C4-2B (cell line): ENCODE results near the gene ZBTB7B.

Experiments used
- H3K27ac ChIP-seq: fragments of 450-650 bp; 2 replicates; pipeline ENCODE4 v1.5.1; 2017
- ZFX ChIP-seq: fragments of 450-650 bp; IDR thresholded peaks from 2 replicates; pipeline ENCODE4 v1.6.1; 2017
- TF ChIP-seq, protein P1 (sequence below): fragments of 450-650 bp; conservative IDR thresholded peaks from 2 replicates; pipeline ENCODE4 v1.5.1; 2017; ENCODE audit warnings: mild to moderate bottlenecking

Gene ZBTB7B

DNA sequence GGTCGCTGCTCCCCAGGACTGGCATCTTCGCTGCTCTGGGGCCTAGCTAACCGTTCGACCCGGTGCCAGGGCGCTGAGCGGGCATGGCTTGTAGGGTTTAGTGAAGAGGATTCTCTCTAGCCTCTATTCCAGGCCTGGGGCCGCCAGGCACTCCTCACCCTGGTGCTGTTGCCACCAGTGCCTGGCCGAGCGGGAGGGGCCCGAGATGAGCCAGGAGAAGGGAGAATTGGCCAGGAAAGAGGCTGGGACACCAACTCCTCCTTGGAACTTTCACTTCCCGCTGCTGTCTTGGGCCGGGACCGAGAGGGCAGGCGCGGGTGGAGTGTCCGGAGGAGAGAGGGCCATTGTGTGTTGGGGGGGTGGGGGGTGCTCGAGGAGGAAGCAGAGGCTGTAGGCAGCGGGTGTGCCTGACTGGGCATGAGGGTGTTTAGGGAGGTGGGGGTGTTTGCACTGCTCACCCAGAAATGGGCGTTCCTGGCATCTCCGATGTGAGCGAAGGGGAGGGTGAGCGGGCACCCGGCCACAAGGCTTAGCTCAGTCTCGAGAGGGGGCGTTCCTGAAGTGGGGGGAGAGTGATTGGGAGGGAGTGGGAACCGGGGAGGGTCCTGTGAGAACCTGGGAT, 49.3 kb downstream of the ZBTB7B start:
- TF ChIP-seq, protein P1, sequence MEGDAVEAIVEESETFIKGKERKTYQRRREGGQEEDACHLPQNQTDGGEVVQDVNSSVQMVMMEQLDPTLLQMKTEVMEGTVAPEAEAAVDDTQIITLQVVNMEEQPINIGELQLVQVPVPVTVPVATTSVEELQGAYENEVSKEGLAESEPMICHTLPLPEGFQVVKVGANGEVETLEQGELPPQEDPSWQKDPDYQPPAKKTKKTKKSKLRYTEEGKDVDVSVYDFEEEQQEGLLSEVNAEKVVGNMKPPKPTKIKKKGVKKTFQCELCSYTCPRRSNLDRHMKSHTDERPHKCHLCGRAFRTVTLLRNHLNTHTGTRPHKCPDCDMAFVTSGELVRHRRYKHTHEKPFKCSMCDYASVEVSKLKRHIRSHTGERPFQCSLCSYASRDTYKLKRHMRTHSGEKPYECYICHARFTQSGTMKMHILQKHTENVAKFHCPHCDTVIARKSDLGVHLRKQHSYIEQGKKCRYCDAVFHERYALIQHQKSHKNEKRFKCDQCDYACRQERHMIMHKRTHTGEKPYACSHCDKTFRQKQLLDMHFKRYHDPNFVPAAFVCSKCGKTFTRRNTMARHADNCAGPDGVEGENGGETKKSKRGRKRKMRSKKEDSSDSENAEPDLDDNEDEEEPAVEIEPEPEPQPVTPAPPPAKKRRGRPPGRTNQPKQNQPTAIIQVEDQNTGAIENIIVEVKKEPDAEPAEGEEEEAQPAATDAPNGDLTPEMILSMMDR: no peak
- TF ChIP-seq ZFX: 0 out of 2 replicates have a peak, but pooled peaks have one; percentile 51
- peak overlapping the region; percentile 94 for H3K27ac ChIP-seq

DNA sequence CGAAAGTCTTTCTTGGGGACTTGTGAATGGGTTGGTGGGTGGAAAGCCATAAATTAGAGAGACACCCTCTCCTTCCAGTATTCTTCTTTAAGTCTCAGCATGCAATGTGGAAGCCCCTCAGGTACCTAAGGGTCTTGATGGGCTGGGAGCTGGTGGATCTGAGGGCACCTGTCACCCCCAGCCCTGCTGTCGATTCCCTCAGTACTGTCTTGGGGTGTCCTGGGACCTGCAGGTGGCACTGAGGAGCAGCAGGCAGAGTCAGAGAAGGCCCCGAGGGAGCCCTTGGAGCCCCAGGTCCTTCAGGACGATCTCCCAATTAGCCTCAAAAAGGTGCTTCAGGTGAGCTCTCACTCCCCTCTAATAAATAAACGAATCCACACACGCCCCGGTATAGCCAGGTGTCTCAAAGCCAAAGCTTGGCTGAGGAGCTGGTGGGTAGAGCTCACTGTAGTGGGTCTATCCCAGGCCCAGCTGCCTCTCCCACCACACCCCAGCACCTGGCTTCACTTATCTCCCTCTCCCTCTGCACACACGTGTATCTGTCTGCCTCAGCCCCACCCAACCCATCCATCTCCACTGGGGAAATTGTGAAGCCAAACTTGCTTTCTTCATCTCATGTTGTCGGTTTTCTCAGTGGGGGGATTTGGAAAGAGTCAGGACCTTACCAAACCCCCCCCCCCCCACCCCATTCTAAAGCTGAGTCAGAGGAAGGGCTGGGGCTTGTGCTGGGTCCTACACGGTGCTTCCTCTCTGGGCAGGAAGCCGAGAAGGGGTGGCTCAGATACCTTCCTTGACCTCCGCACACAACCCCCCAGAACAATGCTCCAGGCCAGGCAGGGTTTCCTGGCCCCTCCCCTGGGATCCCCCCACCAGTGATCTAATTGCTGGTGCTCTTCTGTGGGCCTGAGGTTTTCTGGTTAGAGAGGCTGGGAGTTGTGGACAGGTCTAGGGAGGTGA, 50.1 kb downstream of the ZBTB7B start:
- peak overlapping the region; percentile 94 for H3K27ac ChIP-seq
- no peak for TF ChIP-seq ZFX
- TF ChIP-seq, protein P1: peak; percentile 37

DNA sequence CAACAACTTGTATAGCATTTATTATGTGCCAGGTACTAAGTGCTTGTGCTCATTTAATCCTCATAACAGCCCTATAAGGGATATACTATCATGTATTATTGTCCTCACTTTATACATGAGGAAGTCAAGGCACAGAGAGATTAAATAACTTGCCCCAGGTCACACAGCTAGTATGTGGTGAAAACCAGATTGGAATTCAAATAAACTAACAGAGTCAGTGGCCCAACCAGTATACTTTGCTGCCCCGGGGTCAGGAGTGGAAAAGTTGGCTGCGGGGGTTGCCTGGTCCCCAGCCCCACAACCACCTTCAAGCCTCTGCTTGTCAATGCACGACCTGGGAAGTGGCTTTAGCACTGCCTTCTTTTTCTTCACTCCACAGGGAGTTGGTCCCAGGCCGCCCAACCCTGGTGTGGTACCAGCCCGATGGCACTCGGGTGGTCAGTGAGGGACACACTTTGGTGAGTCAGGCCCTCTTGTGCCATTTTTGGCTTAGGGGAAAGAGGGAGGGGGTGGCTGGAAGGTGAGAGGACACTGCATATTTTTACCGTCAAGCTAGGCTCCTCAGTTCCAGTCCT, 51.0 kb downstream of the ZBTB7B start:
- TF ChIP-seq ZFX: no peak
- TF ChIP-seq, protein P1: no peak
- H3K27ac ChIP-seq: no peak overlapping the region

DNA sequence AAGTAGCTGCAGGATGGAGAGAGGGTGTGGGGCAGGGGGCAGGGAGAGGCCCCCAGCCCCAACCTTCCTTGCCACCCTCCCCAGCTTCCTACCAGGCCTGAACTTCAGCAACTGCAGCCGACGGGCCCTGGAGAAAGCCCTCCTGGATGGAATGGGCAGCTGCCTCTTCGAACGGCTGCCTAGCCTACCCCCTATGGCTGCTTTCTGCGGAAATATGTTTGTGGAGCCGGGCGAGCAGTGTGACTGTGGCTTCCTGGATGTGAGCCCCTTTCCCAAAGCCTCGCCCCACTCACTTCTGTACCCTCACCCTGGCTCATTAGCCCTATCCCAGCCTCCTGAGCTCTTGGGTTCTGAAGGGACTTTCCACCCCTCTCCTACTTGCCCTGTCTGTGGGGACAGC, 54.5 kb downstream of the ZBTB7B start:
- no peak overlapping the region for H3K27ac ChIP-seq
- TF ChIP-seq, protein P1: no peak
- no peak for TF ChIP-seq ZFX

DNA sequence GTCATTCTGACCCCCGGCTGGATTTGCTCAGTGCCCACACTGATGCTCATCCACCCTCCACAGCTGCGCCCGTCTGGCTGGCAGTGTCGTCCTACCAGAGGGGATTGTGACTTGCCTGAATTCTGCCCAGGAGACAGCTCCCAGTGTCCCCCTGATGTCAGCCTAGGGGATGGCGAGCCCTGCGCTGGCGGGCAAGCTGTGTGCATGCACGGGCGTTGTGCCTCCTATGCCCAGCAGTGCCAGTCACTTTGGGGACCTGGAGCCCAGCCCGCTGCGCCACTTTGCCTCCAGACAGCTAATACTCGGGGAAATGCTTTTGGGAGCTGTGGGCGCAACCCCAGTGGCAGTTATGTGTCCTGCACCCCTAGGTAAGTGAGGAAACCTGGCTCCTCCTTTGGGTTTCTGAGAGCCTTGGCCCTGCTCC, 55.2 kb downstream of the ZBTB7B start:
- no peak overlapping the region for H3K27ac ChIP-seq
- TF ChIP-seq, protein P1: no peak; the same call in 1 of the 2 replicates
- TF ChIP-seq ZFX: no peak

DNA sequence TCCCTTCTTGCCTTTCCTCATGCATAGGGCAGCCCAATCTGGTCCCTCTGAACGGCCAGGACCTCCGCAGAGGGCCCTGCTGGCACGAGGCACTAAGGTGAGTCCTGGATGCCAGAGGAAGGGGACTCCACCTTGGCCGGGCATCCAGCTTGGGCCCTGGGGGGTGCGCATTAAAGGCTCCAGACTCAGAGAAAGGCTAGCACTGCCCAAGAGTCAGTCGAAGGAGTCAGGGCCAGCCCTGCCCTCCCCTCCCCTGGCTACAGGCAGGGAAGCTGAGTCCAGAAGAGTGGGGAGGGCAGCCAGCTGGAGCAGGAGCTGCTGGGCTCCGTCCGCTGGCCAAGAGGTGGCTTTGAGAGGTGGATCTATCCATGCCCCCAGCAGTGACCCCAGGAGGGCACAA, 58.1 kb downstream of the ZBTB7B start:
- TF ChIP-seq, protein P1: no peak
- TF ChIP-seq ZFX: no peak
- H3K27ac ChIP-seq: no peak overlapping the region; the same call in 1 of the 2 replicates
